Astrocyte (in vitro differentiated cells and primary cell): ENCODE results near the gene IVNS1ABP.

Experiments used
- EZH2 ChIP-seq: IDR thresholded peaks from 2 replicates; pipeline ENCODE4 v1.6.1; 2012; ENCODE audit warnings: mild to moderate bottlenecking, low read length, inconsistent platforms; ENCODE audit not compliant: insufficient read depth
- TF ChIP-seq, protein P1 (sequence below): IDR thresholded peaks from 2 replicates; pipeline ENCODE4 v1.5.1; 2011; ENCODE audit warnings: low read depth, mild to moderate bottlenecking, inconsistent platforms, low read length, moderate library complexity; ENCODE audit not compliant: insufficient read depth

- no peak for TF ChIP-seq EZH2
- TF ChIP-seq, protein P1, sequence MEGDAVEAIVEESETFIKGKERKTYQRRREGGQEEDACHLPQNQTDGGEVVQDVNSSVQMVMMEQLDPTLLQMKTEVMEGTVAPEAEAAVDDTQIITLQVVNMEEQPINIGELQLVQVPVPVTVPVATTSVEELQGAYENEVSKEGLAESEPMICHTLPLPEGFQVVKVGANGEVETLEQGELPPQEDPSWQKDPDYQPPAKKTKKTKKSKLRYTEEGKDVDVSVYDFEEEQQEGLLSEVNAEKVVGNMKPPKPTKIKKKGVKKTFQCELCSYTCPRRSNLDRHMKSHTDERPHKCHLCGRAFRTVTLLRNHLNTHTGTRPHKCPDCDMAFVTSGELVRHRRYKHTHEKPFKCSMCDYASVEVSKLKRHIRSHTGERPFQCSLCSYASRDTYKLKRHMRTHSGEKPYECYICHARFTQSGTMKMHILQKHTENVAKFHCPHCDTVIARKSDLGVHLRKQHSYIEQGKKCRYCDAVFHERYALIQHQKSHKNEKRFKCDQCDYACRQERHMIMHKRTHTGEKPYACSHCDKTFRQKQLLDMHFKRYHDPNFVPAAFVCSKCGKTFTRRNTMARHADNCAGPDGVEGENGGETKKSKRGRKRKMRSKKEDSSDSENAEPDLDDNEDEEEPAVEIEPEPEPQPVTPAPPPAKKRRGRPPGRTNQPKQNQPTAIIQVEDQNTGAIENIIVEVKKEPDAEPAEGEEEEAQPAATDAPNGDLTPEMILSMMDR = no peak
Observed at GRCh38 chr1:185291652-185292051, 25.4 kb downstream of the IVNS1ABP start.
